Peyer's patch (tissue), 4 donors: ENCODE results near the gene HMMR.

Experiments
- POLR2A ChIP-seq, 2 donors: fragments of 450-650 bp; IDR thresholded peaks; one replicate each; pipeline ENCODE4 v1.5.1; 2017; ENCODE audit warnings: antibody characterized with exemption in 2 of 2, mild to moderate bottlenecking in 2 of 2, moderate library complexity in 2 of 2
- TF ChIP-seq, protein P1 (sequence below), 6 experiments: fragments of 450-650 bp in 4 of 6; fragments of 200-600 bp in 2 of 6; sonication (generic) in 1 of 6; IDR thresholded peaks; one replicate each; pipeline ENCODE4 v1.5.1; 2017 to 2019; ENCODE audit warnings: antibody characterized with exemption in 6 of 6, mild to moderate bottlenecking in 3 of 6, moderate library complexity in 1 of 6

DNA sequence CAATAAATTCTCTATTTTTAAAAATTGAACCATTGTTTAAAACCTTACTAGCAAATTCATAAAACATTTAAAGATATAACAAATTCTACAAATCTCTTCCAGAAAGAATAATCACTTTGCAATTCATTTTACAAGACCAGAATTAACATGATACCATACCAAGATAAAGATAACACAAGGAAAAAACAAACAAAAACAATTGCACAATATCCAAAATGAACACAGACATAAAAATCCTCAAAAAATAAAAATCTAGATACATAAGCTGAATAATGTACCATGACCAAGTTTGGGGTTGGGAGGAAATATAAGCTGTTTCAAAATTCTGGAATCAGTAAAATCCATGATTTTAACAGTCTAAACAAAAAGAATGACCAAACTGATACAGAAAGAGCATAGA is 11.9 kb upstream of the HMMR start:
- TF ChIP-seq, protein P1, sequence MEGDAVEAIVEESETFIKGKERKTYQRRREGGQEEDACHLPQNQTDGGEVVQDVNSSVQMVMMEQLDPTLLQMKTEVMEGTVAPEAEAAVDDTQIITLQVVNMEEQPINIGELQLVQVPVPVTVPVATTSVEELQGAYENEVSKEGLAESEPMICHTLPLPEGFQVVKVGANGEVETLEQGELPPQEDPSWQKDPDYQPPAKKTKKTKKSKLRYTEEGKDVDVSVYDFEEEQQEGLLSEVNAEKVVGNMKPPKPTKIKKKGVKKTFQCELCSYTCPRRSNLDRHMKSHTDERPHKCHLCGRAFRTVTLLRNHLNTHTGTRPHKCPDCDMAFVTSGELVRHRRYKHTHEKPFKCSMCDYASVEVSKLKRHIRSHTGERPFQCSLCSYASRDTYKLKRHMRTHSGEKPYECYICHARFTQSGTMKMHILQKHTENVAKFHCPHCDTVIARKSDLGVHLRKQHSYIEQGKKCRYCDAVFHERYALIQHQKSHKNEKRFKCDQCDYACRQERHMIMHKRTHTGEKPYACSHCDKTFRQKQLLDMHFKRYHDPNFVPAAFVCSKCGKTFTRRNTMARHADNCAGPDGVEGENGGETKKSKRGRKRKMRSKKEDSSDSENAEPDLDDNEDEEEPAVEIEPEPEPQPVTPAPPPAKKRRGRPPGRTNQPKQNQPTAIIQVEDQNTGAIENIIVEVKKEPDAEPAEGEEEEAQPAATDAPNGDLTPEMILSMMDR (IDR thresholded peaks at IDR 0.05): no peak
- no peak for TF ChIP-seq POLR2A (IDR thresholded peaks at IDR 0.05)
